HepG2 (cell line): ENCODE data around the gene RGS6. TPM values are rescaled to one million over a fixed set of nuclear protein-coding genes. Genes with fewer than 3 reads are reported as not detected.

Experiments
- ATAC-seq: fragments of 200-7000 bp; cut with Tn5 transposase; 3 replicates; pipeline ENCODE4 v1.9.1; 2020; ENCODE audit warnings: mild to moderate bottlenecking, moderate library complexity
- BruUV-seq: library from RNA; stranded (reverse); fragments of 400-500 nt; replicated peaks from 2 replicates; lab custom pipeline; 2021; lab: Mats Ljungman, UMichigan
- CTCF ChIA-PET: fragments of 300-600 bp; formaldehyde crosslinking; extraction: SDS; loops from one replicate; lab custom pipeline; 2021; ENCODE audit warnings: low total read pairs, inconsistent platforms, low intra/inter-chr PET ratio; lab: Yijun Ruan, JAX
- POLR2A ChIA-PET: fragments of 350-600 bp; sonication (Branson Sonifier 250); formaldehyde crosslinking; loops from one replicate; lab custom pipeline; 2020; ENCODE audit warnings: antibody characterized with exemption, inconsistent platforms; lab: Yijun Ruan, JAX
- DNase-seq: peaks from one replicate; pipeline ENCODE4 v3.0.0-alpha.2; 2015; ENCODE audit warnings: low spot score
- FAIRE-seq: peaks from 3 replicates; lab custom pipeline; 2011; peaks lifted over from hg19 to GRCh38; lab: Jason Lieb, UNC
- H2AFZ ChIP-seq: one replicate; pipeline ENCODE4 v1.6.1; 2011; ENCODE audit warnings: low read length, inconsistent platforms
- H3K27ac ChIP-seq: fragments of 300-600 bp; 3 replicates; pipeline ENCODE4 v1.8.0; 2011; ENCODE audit warnings: mixed run types, mild to moderate bottlenecking, mixed read lengths, low read length, inconsistent platforms; ENCODE audit not compliant: insufficient read depth; ENCODE audit errors: extremely low read length
- H3K27me3 ChIP-seq, 2 experiments: fragments of 200-600 bp in 1 of 2; 2 replicates in 1 of 2; 3 replicates in 1 of 2; pipeline versions ENCODE4 v1.6.0 to v1.8.0; 2011; ENCODE audit warnings: low read length in 2 of 2, mild to moderate bottlenecking in 2 of 2, moderate library complexity in 2 of 2, inconsistent platforms in 1 of 2; ENCODE audit not compliant: insufficient read depth in 2 of 2, control insufficient read depth in 1 of 2
- H3K36me3 ChIP-seq, 2 experiments: fragments of 200-600 bp in 1 of 2; replicated peaks in 1 of 2; 2 replicates in 1 of 2; 3 replicates in 1 of 2; pipeline versions ENCODE4 v1.5.1 to v1.8.0; 2011; ENCODE audit warnings: low read length in 2 of 2, inconsistent platforms in 1 of 2; ENCODE audit not compliant: insufficient read depth in 2 of 2, control insufficient read depth in 1 of 2
- H3K4me1 ChIP-seq: 2 replicates; pipeline ENCODE4 v1.5.1; 2012; ENCODE audit warnings: low read length, inconsistent platforms; ENCODE audit not compliant: insufficient read depth
- H3K4me2 ChIP-seq: 2 replicates; pipeline ENCODE4 v1.6.0; 2011; ENCODE audit warnings: low read depth, low read length, inconsistent platforms
- H3K4me3 ChIP-seq, 3 experiments: fragments of 200-600 bp in 1 of 3; sonication (generic), shearing (Covaris generic) in 1 of 3; replicated peaks in 1 of 3; 2 replicates each; pipeline ENCODE4 v1.5.1; 2011 to 2016; ENCODE audit warnings: low read length in 3 of 3, inconsistent platforms in 2 of 3, low read depth in 2 of 3, mild to moderate bottlenecking in 2 of 3, control low read depth in 1 of 3, mixed read lengths in 1 of 3; ENCODE audit not compliant: insufficient read depth in 1 of 3
- H3K79me2 ChIP-seq: one replicate; pipeline ENCODE4 v1.6.1; 2011; ENCODE audit warnings: low read length, inconsistent platforms; ENCODE audit not compliant: insufficient read depth
- H3K9ac ChIP-seq: 2 replicates; pipeline ENCODE4 v1.6.0; 2011; ENCODE audit warnings: mild to moderate bottlenecking, low read depth, low read length, inconsistent platforms; ENCODE audit not compliant: insufficient read depth
- H3K9me3 ChIP-seq: 2 replicates; pipeline ENCODE4 v1.5.1; 2012; ENCODE audit warnings: mild to moderate bottlenecking, low read length
- H4K20me1 ChIP-seq: 2 replicates; pipeline ENCODE4 v1.6.0; 2011; ENCODE audit warnings: inconsistent platforms, mild to moderate bottlenecking, low read length, moderate library complexity; ENCODE audit not compliant: insufficient read depth
- CAMTA2 ChIP-seq: sonication (generic); formaldehyde crosslinking; IDR thresholded peaks from 2 replicates; pipeline ENCODE4 v1.4.0; 2020; ENCODE audit warnings: mild to moderate bottlenecking, missing genetic modification reagents, borderline replicate concordance
- CERS6 ChIP-seq: sonication (generic); formaldehyde crosslinking; IDR thresholded peaks from 2 replicates; pipeline ENCODE4 v1.5.0; 2020; ENCODE audit warnings: missing genetic modification reagents
- EHMT2 ChIP-seq: fragments of 200-600 bp; sonication (generic); IDR thresholded peaks from 2 replicates; pipeline ENCODE4 v1.7.0; 2017; ENCODE audit warnings: antibody characterized with exemption, low read depth, low read length, borderline replicate concordance
- JUND ChIP-seq: sonication (generic); formaldehyde crosslinking; IDR thresholded peaks from 2 replicates; pipeline ENCODE4 v1.8.0; 2022; ENCODE audit warnings: mild to moderate bottlenecking, missing genetic modification reagents
- MLXIP ChIP-seq: sonication (generic); formaldehyde crosslinking; IDR thresholded peaks from 2 replicates; pipeline ENCODE4 v1.9.0; 2021; ENCODE audit warnings: missing genetic modification reagents, borderline replicate concordance
- PAXIP1 ChIP-seq: sonication (generic); formaldehyde crosslinking; conservative IDR thresholded peaks from 2 replicates; pipeline ENCODE4 v1.4.0; 2020; ENCODE audit warnings: mild to moderate bottlenecking, missing genetic modification reagents, moderate library complexity
- PCBP1 ChIP-seq: fragments of 200-400 bp; formaldehyde crosslinking; IDR thresholded peaks from 2 replicates; pipeline ENCODE4 v1.6.1; 2017; ENCODE audit warnings: mild to moderate bottlenecking, low read depth, low read length, borderline replicate concordance
- ZBTB3 ChIP-seq: sonication (generic); formaldehyde crosslinking; IDR thresholded peaks from 2 replicates; pipeline ENCODE4 v1.4.0; 2020; ENCODE audit warnings: low read depth, mild to moderate bottlenecking, moderate library complexity, missing genetic modification reagents, borderline replicate concordance
- ZNF512B ChIP-seq: sonication (generic); formaldehyde crosslinking; IDR thresholded peaks from 2 replicates; pipeline ENCODE4 v1.5.1; 2020; ENCODE audit warnings: missing genetic modification reagents, mild to moderate bottlenecking, borderline replicate concordance
- ZNF589 ChIP-seq: sonication (generic); formaldehyde crosslinking; conservative IDR thresholded peaks from 2 replicates; pipeline ENCODE4 v1.8.0; 2022; ENCODE audit warnings: mild to moderate bottlenecking, moderate library complexity, missing genetic modification reagents
- ZNF781 ChIP-seq: sonication (generic); formaldehyde crosslinking; IDR thresholded peaks from 2 replicates; pipeline ENCODE4 v1.5.1; 2020; ENCODE audit warnings: borderline replicate concordance, mild to moderate bottlenecking, missing genetic modification reagents; ENCODE audit errors: not compliant biosample characterization
- ZNF839 ChIP-seq: sonication (generic); formaldehyde crosslinking; IDR thresholded peaks from 2 replicates; pipeline ENCODE4 v1.4.0; 2020; ENCODE audit warnings: missing genetic modification reagents, mild to moderate bottlenecking, borderline replicate concordance
- in situ Hi-C: cut with HindIII; loops from 2 replicates; pipeline ENCODE4 v1.10.0; 2017; ENCODE audit warnings: low pct_unique_long_range_greater_than_20kb; ENCODE audit not compliant: extremely low pct_ligation_motif_present
- intact Hi-C: fragments of 100-400 bp; cut with micrococcal nuclease; formaldehyde crosslinking; loops from one replicate; pipeline ENCODE4 v1.10.0; 2022; ENCODE audit not compliant: unreplicated experiment
- polyA plus RNA-seq, 8 experiments: library from polyadenylated mRNA; depleted of rRNA in 3 of 8; stranded (reverse) in 7 of 8; unstranded in 1 of 8; fragments of >200 nt; fragmentation: Illumina TruSeq in 4 of 8; extraction: Trizol in 4 of 8; gene quantifications; 2 replicates each; pipeline versions ENCODE4 v1.2.1 to v1.2.3, GENCODE V29; 2011 to 2016; ENCODE audit warnings: low read depth in 4 of 8, missing spikeins in 1 of 8, mixed read lengths in 1 of 8; ENCODE audit not compliant: insufficient read depth in 1 of 8
- total RNA-seq, 5 experiments: library from RNA; depleted of rRNA; stranded (reverse); fragments of >200 nt; fragmentation: Illumina TruSeq; extraction: Trizol; gene quantifications; 2 replicates each; pipeline ENCODE4 v1.2.3, GENCODE V29; 2016; ENCODE audit warnings: low read depth in 1 of 5

Gene RGS6
- total and polyA plus RNA-seq, 2 of the 13 experiments (the other 11 are each of a cell fraction or from before 2014, with no cell fraction given) = not detected

GRCh38 chr14:72040528-72040927 is 108.3 kb downstream of the RGS6 start:
- Histone ChIP-seq H3K36me3 (no peaks in the 10 kb centered on the region), H3K9me3 (peaks cover 4% of the 10 kb centered on the region; the same call in 1 of the 2 replicates), H3K4me2 (no peak overlapping the region), H3K27ac (no peak overlapping the region), H3K4me3 (no peak overlapping the region), H3K9ac (no peak overlapping the region), H3K4me1 (no peaks in the 10 kb centered on the region), H3K79me2 (no peaks in the 10 kb centered on the region), H3K27me3 (no peaks in the 10 kb centered on the region), H2AFZ (no peak overlapping the region), H4K20me1 (no peaks in the 10 kb centered on the region)
- intact Hi-C loops = no loop called here
- FAIRE-seq = no peak
- in situ Hi-C loops = no loop called here
- no peak for TF ChIP-seq PAXIP1 (CRISPR knock-in tag)
- TF ChIP-seq PCBP1 = no peak
- TF ChIP-seq ZNF839 (CRISPR knock-in tag) = no peak
- no peak for TF ChIP-seq EHMT2
- no peak for TF ChIP-seq CERS6
- no peak for TF ChIP-seq ZNF589 (CRISPR knock-in tag)
- no peak for TF ChIP-seq JUND (CRISPR knock-in tag)
- TF ChIP-seq MLXIP (CRISPR knock-in tag) = no peak
- TF ChIP-seq ZNF781 (CRISPR knock-in tag) = no peak
- TF ChIP-seq ZBTB3 = no peak
- TF ChIP-seq ZNF512B (CRISPR knock-in tag) = no peak
- no peak for TF ChIP-seq CAMTA2 (CRISPR knock-in tag)
- no peak for DNase-seq
- CTCF ChIA-PET = no interaction called here
- no TSS peak for BruUV-seq
- POLR2A ChIA-PET = no interaction called here
- ATAC-seq = no peak
